AG09309 (cell line): ENCODE data around the gene EPHB4.
A peak's percentile ranks its signal among the peaks of the same experiment; 100 is the strongest.

Experiments
- DNase-seq: peaks from one replicate; pipeline ENCODE4 v3.0.0-alpha.2; 2010; ENCODE audit warnings: low read depth
- H3K4me3 ChIP-seq: 2 replicates; pipeline ENCODE4 v1.5.1; 2011; ENCODE audit warnings: mild to moderate bottlenecking, low read depth, low read length, moderate library complexity; ENCODE audit not compliant: control insufficient read depth
- TF ChIP-seq, protein P1 (sequence below): IDR thresholded peaks from 2 replicates; pipeline ENCODE4 v1.5.1; 2011; ENCODE audit warnings: mild to moderate bottlenecking, low read depth, low read length, inconsistent platforms; ENCODE audit not compliant: insufficient read depth, control insufficient read depth; ENCODE audit errors: missing control alignments

The EPHB4 gene

DNA sequence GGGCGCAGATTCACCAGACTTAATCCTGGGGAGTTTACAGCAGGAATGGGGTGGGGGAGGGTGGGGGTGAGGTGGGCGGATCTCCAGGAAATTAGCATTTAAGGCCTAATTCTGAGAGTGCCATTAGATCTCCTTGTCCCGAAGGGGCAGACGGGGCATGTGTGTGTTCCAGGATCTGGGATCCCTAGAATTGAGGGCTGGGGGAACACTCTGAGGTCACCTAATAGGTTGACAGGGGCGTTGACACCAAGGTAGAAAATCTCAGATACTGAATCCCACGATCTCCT is 9.4 kb upstream of the EPHB4 start:
- H3K4me3 ChIP-seq: no peak overlapping the region
- TF ChIP-seq, protein P1, sequence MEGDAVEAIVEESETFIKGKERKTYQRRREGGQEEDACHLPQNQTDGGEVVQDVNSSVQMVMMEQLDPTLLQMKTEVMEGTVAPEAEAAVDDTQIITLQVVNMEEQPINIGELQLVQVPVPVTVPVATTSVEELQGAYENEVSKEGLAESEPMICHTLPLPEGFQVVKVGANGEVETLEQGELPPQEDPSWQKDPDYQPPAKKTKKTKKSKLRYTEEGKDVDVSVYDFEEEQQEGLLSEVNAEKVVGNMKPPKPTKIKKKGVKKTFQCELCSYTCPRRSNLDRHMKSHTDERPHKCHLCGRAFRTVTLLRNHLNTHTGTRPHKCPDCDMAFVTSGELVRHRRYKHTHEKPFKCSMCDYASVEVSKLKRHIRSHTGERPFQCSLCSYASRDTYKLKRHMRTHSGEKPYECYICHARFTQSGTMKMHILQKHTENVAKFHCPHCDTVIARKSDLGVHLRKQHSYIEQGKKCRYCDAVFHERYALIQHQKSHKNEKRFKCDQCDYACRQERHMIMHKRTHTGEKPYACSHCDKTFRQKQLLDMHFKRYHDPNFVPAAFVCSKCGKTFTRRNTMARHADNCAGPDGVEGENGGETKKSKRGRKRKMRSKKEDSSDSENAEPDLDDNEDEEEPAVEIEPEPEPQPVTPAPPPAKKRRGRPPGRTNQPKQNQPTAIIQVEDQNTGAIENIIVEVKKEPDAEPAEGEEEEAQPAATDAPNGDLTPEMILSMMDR: no peak
- DNase-seq: no peak

DNA sequence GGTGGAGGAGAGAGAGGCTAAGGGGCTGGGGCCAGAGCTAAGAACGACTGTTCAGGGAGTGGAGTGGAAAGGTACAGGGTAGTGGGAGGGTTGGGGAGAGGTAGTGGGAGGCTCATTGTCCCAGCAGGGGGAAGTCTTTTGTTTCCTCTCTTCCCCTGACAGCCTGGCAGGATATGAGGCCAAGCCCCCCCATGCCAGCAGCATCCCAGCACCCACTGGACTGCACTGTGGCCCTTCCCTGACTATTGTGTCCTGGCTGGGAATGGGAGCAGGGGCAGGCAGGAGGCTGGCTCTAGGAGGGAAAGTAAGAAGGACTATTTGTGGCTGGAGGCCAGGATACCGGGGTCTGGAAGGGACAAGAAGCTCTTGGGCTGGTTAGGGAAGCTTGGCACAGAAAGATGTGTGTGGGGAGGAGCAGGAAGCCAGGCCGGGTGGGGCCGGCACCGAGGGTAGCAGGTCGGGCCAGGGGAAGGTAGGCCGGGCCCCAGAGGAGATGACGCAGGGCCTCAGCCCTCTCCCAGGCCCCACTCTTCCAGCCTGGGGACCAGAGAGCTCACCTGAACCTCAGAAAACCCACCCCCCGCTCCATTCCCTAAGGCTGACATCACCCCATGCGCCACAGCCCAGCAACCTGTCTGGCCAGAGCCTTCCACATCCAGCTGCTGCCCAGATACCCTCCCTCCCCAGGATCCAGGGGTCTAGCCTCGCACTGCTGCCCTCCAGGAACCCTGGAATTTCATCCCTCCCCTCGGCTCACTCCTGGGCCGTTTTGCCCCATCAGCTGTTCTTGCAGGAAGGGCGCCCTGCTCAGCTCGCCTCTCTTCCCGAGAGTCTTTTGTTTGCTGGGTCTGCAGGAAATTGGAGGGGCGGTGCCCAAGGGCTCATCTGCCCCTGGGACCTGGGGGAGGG is 8.8 kb upstream of the EPHB4 start:
- no peak overlapping the region for H3K4me3 ChIP-seq
- no peak for DNase-seq
- TF ChIP-seq, protein P1: no peak

DNA sequence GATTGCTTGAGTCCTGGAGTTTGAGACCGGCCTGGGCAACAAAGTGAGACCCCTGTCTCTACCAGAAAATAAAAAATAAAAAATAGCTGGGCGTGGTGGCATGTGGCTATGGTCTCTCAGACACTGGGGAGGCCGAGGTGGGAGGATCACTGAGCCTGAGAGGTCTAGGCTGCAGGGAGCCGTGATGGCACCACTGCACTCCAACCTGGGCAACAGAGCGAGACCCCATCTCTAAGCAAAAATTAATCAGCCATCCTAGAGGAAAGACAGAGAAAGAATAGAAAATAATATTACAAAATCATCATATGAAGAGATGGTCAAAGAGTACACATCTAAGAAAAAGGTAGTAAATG is 4.9 kb upstream of the EPHB4 start:
- DNase-seq: no peak
- no peak overlapping the region for H3K4me3 ChIP-seq
- TF ChIP-seq, protein P1: no peak

DNA sequence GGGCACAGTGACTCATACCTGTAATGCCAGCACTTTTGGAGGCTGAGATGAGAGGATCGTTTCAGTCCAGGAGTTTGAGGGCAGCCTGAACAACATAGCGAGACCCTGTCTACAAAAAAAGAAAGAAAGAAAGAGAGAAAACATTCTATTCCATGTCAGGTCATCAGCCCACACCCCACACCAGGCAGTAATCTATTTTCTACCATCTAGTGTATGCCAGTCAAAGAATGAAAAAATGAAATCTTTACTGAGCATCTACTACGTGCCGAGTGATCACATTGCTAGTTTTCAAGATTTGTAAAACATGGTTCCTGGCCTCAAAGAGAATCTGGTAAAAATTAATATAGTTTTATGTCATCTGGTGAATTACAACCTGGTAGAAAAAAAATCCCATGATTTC is 3.1 kb upstream of the EPHB4 start:
- TF ChIP-seq, protein P1: no peak
- DNase-seq: no peak
- no peak overlapping the region for H3K4me3 ChIP-seq

DNA sequence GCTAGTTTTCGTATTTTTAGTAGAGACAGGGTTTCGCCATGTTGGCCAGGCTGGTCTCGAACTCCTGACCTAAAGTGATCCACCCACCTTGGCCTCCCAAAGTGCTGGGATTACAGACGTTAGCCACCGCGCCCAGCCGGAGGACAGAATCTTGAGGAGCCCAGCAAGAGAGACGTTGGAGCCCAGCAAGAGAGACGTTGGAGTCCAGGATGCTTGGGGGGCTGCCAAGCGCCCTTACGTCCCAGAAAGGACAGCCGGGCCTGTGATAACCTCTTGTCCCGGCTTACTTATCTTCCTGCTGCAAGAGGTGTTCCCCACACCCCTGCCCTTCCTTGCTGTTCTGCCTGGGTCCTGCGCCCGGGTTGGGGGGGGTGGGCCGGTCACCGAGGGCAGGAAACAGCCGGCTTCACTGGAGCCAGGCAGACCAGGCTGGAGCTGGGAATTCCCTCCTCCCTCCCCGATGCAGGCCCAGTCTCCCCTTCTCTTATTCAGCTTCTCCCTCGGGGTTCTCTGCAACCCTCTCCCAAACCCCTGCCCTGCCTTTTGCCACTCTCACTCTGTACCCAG is 1.9 kb upstream of the EPHB4 start:
- no peak for DNase-seq
- H3K4me3 ChIP-seq: no peak overlapping the region
- TF ChIP-seq, protein P1: no peak

DNA sequence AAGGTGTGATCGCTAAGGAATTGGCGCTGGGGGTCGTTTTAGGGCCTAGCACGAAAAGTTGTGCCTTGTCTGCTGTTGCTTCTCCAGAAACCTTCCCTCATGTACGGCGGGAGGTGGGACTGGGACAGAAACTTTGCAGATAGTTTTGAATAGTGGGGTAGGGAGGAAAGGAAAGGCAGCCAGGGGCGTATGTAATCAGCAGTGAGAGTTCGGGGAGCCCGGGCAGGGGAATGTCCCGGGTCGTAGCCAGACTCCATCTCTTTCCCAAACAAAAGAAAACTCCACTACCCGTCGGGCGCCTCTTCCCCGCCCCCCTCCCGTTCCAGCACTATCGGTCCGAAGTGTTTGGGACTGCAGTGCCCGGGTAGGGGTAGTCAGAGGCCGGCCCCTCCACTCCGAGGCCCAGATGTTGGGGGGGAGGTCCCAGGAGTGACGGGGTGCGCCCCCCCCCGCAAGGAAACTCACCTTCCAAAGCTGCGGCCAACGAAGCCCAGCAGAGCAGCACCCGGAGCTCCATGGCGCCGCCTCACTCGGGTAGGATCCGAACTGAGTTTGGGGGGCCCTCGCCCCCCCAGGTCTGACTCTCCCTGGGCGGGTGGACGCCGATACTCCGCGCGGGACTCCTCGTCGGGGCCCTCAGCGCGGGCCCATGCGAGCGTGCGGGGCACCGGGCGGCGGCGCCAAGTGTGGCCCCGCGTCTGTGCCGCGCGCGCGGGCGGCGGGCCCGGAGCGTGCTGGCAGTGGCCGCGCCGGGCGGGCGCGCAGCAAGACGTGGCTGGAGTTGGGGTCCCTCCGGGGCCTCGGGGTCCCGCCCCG is 601 bp downstream of the EPHB4 start:
- no peak for DNase-seq
- TF ChIP-seq, protein P1: no peak
- peak overlapping the region; percentile 93 for H3K4me3 ChIP-seq
